NB4 (cell line): ENCODE measurements around the gene DUOX2.
A peak's percentile ranks its signal among the peaks of the same experiment; 100 is the strongest.

Experiments used
- DNase-seq: peaks from one replicate; pipeline ENCODE4 v3.0.0; 2010; ENCODE audit warnings: low read depth
- H3K4me3 ChIP-seq: one replicate; pipeline ENCODE4 v1.5.1; 2011; ENCODE audit warnings: mild to moderate bottlenecking, low read depth, low read length, moderate library complexity
- CTCF ChIP-seq: IDR thresholded peaks from one replicate; pipeline ENCODE4 v1.5.1; 2012; ENCODE audit warnings: low read depth, low read length
- MAX ChIP-seq: IDR thresholded peaks from 2 replicates; pipeline ENCODE4 v1.6.1; 2011; ENCODE audit warnings: low read depth, low read length
- MYC ChIP-seq: IDR thresholded peaks from 2 replicates; pipeline ENCODE4 v1.6.1; 2011; ENCODE audit warnings: low read depth, low read length
- POLR2A ChIP-seq: IDR thresholded peaks from 2 replicates; pipeline ENCODE4 v1.6.1; 2011; ENCODE audit warnings: mild to moderate bottlenecking; ENCODE audit not compliant: insufficient read length; ENCODE audit errors: extremely low read depth

The DUOX2 gene

GRCh38 chr15:45114076-45114750 is at the start of gene DUOX2, which contains the start of gene DUOXA2:
DUOX2 (minus strand) TSS chr15:45114172; CDS start chr15:45113411, 761 bp downstream.
DUOXA2 (plus strand) TSS chr15:45114326; CDS start chr15:45114606, 280 bp downstream.
- DNase-seq: no peak
- H3K4me3 ChIP-seq: no peak within 1 kb of the TSS
- TF ChIP-seq MAX (no peak), CTCF (no peak), POLR2A (no peak), MYC (no peak)

- TF ChIP-seq POLR2A: no peak
- TF ChIP-seq MYC: no peak
- no peak for TF ChIP-seq CTCF
- TF ChIP-seq MAX: no peak
- H3K4me3 ChIP-seq: no peak overlapping the region
- DNase-seq: no peak
These were observed 49.5 kb upstream of the DUOX2 start for GRCh38 chr15:45163508-45163856.

GRCh38 chr15:45162771-45163507 is 49.0 kb upstream of the DUOX2 start:
- peak; percentile 81 for DNase-seq
- peak; percentile 43; the same call in 1 of the 2 replicates for TF ChIP-seq MYC
- TF ChIP-seq MAX: peak; percentile 66; the same call in 1 of the 2 replicates
- TF ChIP-seq POLR2A: no peak
- peak; percentile 92 for TF ChIP-seq CTCF
- no peak overlapping the region for H3K4me3 ChIP-seq

GRCh38 chr15:45161666-45162065 is 47.7 kb upstream of the DUOX2 start:
- no peak for TF ChIP-seq POLR2A
- no peak for TF ChIP-seq CTCF
- TF ChIP-seq MYC: no peak
- no peak for TF ChIP-seq MAX
- no peak overlapping the region for H3K4me3 ChIP-seq
- DNase-seq: no peak

- no peak overlapping the region for H3K4me3 ChIP-seq
- TF ChIP-seq MAX (no peak), CTCF (no peak), MYC (no peak), POLR2A (no peak)
- DNase-seq: peak; percentile 31
These were observed 44.0 kb upstream of the DUOX2 start for GRCh38 chr15:45157974-45158373.
